GM12891 (cell line): ENCODE results near the gene DCDC2B.

Experiments used
- POLR2A ChIP-seq: IDR thresholded peaks from 2 replicates; pipeline ENCODE4 v1.6.1; 2011; ENCODE audit warnings: low read depth, low read length, control low read depth
- SPI1 ChIP-seq: IDR thresholded peaks from 2 replicates; pipeline ENCODE4 v1.6.1; 2011; ENCODE audit warnings: low read depth, low read length, control low read depth

GRCh38 chr1:32224285-32224684 lies 15.4 kb downstream of the DCDC2B start:
- TF ChIP-seq POLR2A, result no peak
- no peak for TF ChIP-seq SPI1
